Stimulated activated CD8-positive, alpha-beta memory T cell treated with anti-CD3 and anti-CD28 coated beads, Interleukin-4, amount 100 ng/mL, for 1 hour (primary cell): ENCODE data around the gene CLECL1.
A peak's percentile ranks its signal among the peaks of the same experiment; 100 is the strongest.

Experiments used
- DNase-seq, 2 donors: peaks; one replicate each; pipeline ENCODE4 v3.0.0-alpha.2; 2020; ENCODE audit warnings: low read depth in 2 of 2, low spot score in 1 of 2

The CLECL1 gene

GRCh38 chr12:9732921-9733461 lies at the start of gene CLECL1:
TSS of gene CLECL1 (minus strand) at chr12:9733097.
- no peak for DNase-seq

GRCh38 chr12:9781360-9781759 lies 48.5 kb upstream of the CLECL1 start:
- no peak for DNase-seq

GRCh38 chr12:9779209-9779608 lies 46.3 kb upstream of the CLECL1 start:
- no peak for DNase-seq

GRCh38 chr12:9776781-9777180 lies 43.9 kb upstream of the CLECL1 start:
- DNase-seq: no peak

- DNase-seq: no peak
These were observed 40.5 kb upstream of the CLECL1 start for GRCh38 chr12:9773216-9773877.

GRCh38 chr12:9763025-9763424 lies 30.1 kb upstream of the CLECL1 start:
- DNase-seq: no peak

GRCh38 chr12:9762369-9762768 lies 29.5 kb upstream of the CLECL1 start:
- DNase-seq: no peak

- no peak for DNase-seq
These were observed 28.5 kb upstream of the CLECL1 start for GRCh38 chr12:9761419-9761781.

GRCh38 chr12:9760699-9761418 lies 28.0 kb upstream of the CLECL1 start, which contains the start of gene CD69:
TSS of gene CD69 (minus strand) at chr12:9760901. CDS start at chr12:9760820, 81 bp downstream.
- DNase-seq: peak; percentile 60 to 63

- no peak for DNase-seq
These were observed 27.2 kb upstream of the CLECL1 start for GRCh38 chr12:9760120-9760519.

GRCh38 chr12:9759694-9760093 lies 26.8 kb upstream of the CLECL1 start:
- no peak for DNase-seq

GRCh38 chr12:9758119-9758518 lies 25.2 kb upstream of the CLECL1 start:
- DNase-seq: no peak

- no peak for DNase-seq
These were observed 24.6 kb upstream of the CLECL1 start for GRCh38 chr12:9757433-9758025.

GRCh38 chr12:9756706-9757105 lies 23.8 kb upstream of the CLECL1 start:
- no peak for DNase-seq

- no peak for DNase-seq
These were observed 23.3 kb upstream of the CLECL1 start for GRCh38 chr12:9756170-9756569.

GRCh38 chr12:9755567-9755966 lies 22.7 kb upstream of the CLECL1 start:
- no peak for DNase-seq

GRCh38 chr12:9755035-9755434 lies 22.1 kb upstream of the CLECL1 start:
- no peak for DNase-seq

- DNase-seq: no peak
These were observed 21.4 kb upstream of the CLECL1 start for GRCh38 chr12:9754099-9754927.

GRCh38 chr12:9753498-9753897 lies 20.6 kb upstream of the CLECL1 start:
- no peak for DNase-seq

GRCh38 chr12:9753073-9753472 lies 20.2 kb upstream of the CLECL1 start:
- DNase-seq: no peak
